HG03442 (cell line): Measurements from ENCODE around the gene AKR1C8.

Experiments
- ATAC-seq: cut with Tn5 transposase; IDR thresholded peaks from one replicate; pipeline ENCODE4 v1.9.1; 2021; ENCODE audit warnings: mild to moderate bottlenecking, moderate library complexity; ENCODE audit not compliant: unreplicated experiment

The AKR1C8 gene

DNA sequence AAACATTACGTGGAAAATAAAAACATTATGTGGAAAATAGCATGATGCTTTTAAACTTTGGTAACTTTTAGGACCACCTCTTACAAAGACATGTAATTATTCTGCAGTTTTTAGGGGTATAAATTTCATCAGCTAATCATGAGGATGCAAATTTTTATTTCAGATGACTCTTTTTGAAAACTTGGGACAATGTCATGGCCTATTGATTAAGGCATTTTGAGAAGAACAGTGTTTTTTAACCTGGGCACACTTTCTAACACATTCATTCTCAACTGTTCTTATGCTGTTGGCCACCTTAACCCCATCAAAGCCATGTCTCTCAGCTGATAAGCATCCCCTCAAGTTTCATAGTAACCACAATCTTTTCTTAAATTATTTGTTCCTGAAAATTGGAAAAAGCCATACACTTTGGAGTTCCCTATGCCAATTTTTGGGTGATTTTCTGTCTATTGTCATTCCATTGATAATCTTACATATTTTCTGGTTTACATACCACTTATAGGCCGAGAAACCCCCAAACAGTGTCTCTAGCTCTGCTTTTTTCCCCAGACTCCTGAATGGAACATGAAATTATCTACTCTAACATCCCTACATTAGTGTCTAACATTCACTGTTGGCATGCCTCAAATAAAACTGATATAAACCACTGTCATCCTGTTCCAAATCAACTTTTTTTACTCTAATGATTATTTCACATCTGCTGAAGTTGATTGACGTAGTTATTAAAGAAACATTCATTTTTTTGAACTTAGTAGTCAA lies 76.1 kb downstream of the AKR1C8 start:
- ATAC-seq, result no peak

DNA sequence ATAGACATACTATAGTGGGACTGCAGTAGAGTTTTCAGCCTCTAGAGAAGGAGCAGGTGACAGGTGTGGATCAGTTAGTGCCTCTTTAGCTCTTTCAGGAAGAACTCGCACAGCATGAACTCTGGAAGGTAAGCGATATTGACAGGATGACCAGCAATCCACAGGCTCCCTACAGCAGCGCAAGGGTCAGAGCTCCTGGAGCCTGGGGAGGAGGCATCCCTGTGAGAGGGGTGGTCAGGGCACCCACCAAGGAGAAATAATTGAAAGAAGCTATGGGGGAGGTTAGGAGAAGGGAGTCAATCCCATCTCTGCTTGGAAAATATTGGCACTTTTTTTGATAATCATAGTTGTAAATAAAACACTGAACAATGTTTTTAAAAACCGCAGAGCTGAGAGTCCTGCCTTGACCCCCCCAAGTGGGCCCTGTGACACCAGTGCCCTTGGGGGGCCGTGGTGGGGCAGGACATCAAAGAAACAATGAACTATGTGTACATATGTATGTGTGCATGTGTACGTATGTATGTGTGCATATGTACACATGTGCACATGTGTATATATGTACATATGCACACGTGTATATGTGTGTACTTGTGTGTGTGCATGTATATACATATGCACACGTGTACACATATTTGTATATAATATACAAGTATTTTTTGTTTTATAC lies 77.0 kb downstream of the AKR1C8 start:
- ATAC-seq, result no peak

GRCh38 chr10:5106553-5106952 lies 78.4 kb downstream of the AKR1C8 start:
- ATAC-seq, result no peak

- no peak for ATAC-seq
Observed at GRCh38 chr10:5105626-5106025, 79.3 kb downstream of the AKR1C8 start.
